HepG2 (cell line): ENCODE measurements around the gene STMN1. TPM values are rescaled to one million over a fixed set of nuclear protein-coding genes. Genes with fewer than 3 reads are reported as not detected.

ENCODE experiments used
- ATAC-seq: fragments of 200-7000 bp; cut with Tn5 transposase; 3 replicates; pipeline ENCODE4 v1.9.1; 2020; ENCODE audit warnings: mild to moderate bottlenecking, moderate library complexity
- BruUV-seq: library from RNA; stranded (reverse); fragments of 400-500 nt; replicated peaks from 2 replicates; lab custom pipeline; 2021; lab: Mats Ljungman, UMichigan
- CTCF ChIA-PET: fragments of 300-600 bp; formaldehyde crosslinking; extraction: SDS; loops from one replicate; lab custom pipeline; 2021; ENCODE audit warnings: low total read pairs, inconsistent platforms, low intra/inter-chr PET ratio; lab: Yijun Ruan, JAX
- POLR2A ChIA-PET: fragments of 350-600 bp; sonication (Branson Sonifier 250); formaldehyde crosslinking; loops from one replicate; lab custom pipeline; 2020; ENCODE audit warnings: antibody characterized with exemption, inconsistent platforms; lab: Yijun Ruan, JAX
- DNase-seq: peaks from one replicate; pipeline ENCODE4 v3.0.0-alpha.2; 2015; ENCODE audit warnings: low spot score
- FAIRE-seq: peaks from 3 replicates; lab custom pipeline; 2011; peaks lifted over from hg19 to GRCh38; lab: Jason Lieb, UNC
- H2AFZ ChIP-seq: one replicate; pipeline ENCODE4 v1.6.1; 2011; ENCODE audit warnings: low read length, inconsistent platforms
- H3K27ac ChIP-seq: fragments of 300-600 bp; 3 replicates; pipeline ENCODE4 v1.8.0; 2011; ENCODE audit warnings: mixed run types, mild to moderate bottlenecking, mixed read lengths, low read length, inconsistent platforms; ENCODE audit not compliant: insufficient read depth; ENCODE audit errors: extremely low read length
- H3K27me3 ChIP-seq, 2 experiments: fragments of 200-600 bp in 1 of 2; 2 replicates in 1 of 2; 3 replicates in 1 of 2; pipeline versions ENCODE4 v1.6.0 to v1.8.0; 2011; ENCODE audit warnings: low read length in 2 of 2, mild to moderate bottlenecking in 2 of 2, moderate library complexity in 2 of 2, inconsistent platforms in 1 of 2; ENCODE audit not compliant: insufficient read depth in 2 of 2, control insufficient read depth in 1 of 2
- H3K36me3 ChIP-seq, 2 experiments: fragments of 200-600 bp in 1 of 2; replicated peaks in 1 of 2; 2 replicates in 1 of 2; 3 replicates in 1 of 2; pipeline versions ENCODE4 v1.5.1 to v1.8.0; 2011; ENCODE audit warnings: low read length in 2 of 2, inconsistent platforms in 1 of 2; ENCODE audit not compliant: insufficient read depth in 2 of 2, control insufficient read depth in 1 of 2
- H3K4me1 ChIP-seq: 2 replicates; pipeline ENCODE4 v1.5.1; 2012; ENCODE audit warnings: low read length, inconsistent platforms; ENCODE audit not compliant: insufficient read depth
- H3K4me2 ChIP-seq: 2 replicates; pipeline ENCODE4 v1.6.0; 2011; ENCODE audit warnings: low read depth, low read length, inconsistent platforms
- H3K4me3 ChIP-seq, 3 experiments: fragments of 200-600 bp in 1 of 3; sonication (generic), shearing (Covaris generic) in 1 of 3; replicated peaks in 1 of 3; 2 replicates each; pipeline ENCODE4 v1.5.1; 2011 to 2016; ENCODE audit warnings: low read length in 3 of 3, inconsistent platforms in 2 of 3, low read depth in 2 of 3, mild to moderate bottlenecking in 2 of 3, control low read depth in 1 of 3, mixed read lengths in 1 of 3; ENCODE audit not compliant: insufficient read depth in 1 of 3
- H3K79me2 ChIP-seq: one replicate; pipeline ENCODE4 v1.6.1; 2011; ENCODE audit warnings: low read length, inconsistent platforms; ENCODE audit not compliant: insufficient read depth
- H3K9ac ChIP-seq: 2 replicates; pipeline ENCODE4 v1.6.0; 2011; ENCODE audit warnings: mild to moderate bottlenecking, low read depth, low read length, inconsistent platforms; ENCODE audit not compliant: insufficient read depth
- H3K9me3 ChIP-seq: 2 replicates; pipeline ENCODE4 v1.5.1; 2012; ENCODE audit warnings: mild to moderate bottlenecking, low read length
- H4K20me1 ChIP-seq: 2 replicates; pipeline ENCODE4 v1.6.0; 2011; ENCODE audit warnings: inconsistent platforms, mild to moderate bottlenecking, low read length, moderate library complexity; ENCODE audit not compliant: insufficient read depth
- FOSL2 ChIP-seq: sonication (generic); formaldehyde crosslinking; IDR thresholded peaks from 2 replicates; pipeline ENCODE4 v1.4.0; 2020; ENCODE audit warnings: missing genetic modification reagents
- FOXA3 ChIP-seq: IDR thresholded peaks from 2 replicates; pipeline ENCODE4 v1.6.1; 2016; ENCODE audit warnings: missing genetic modification reagents, missing compliant biosample characterization
- FOXP4 ChIP-seq: sonication (generic); formaldehyde crosslinking; IDR thresholded peaks from 2 replicates; pipeline ENCODE4 v1.4.0; 2020; ENCODE audit warnings: missing genetic modification reagents
- GATAD2A ChIP-seq: IDR thresholded peaks from 2 replicates; pipeline ENCODE4 v1.6.1; 2016
- PHF21A ChIP-seq: sonication (generic); formaldehyde crosslinking; IDR thresholded peaks from 2 replicates; pipeline ENCODE4 v1.5.0; 2020; ENCODE audit warnings: mild to moderate bottlenecking, missing genetic modification reagents
- PTBP1 ChIP-seq: fragments of 200-400 bp; formaldehyde crosslinking; IDR thresholded peaks from 2 replicates; pipeline ENCODE4 v1.6.1; 2018; ENCODE audit warnings: low read length, low read depth; ENCODE audit not compliant: poor library complexity, severe bottlenecking
- RARA ChIP-seq: IDR thresholded peaks from 2 replicates; pipeline ENCODE4 v1.6.1; 2016; ENCODE audit warnings: missing genetic modification reagents, missing compliant biosample characterization
- SAP130 ChIP-seq: IDR thresholded peaks from 2 replicates; pipeline ENCODE4 v1.6.1; 2016; ENCODE audit warnings: low read depth
- TEAD3 ChIP-seq: optimal IDR thresholded peaks from 2 replicates; pipeline ENCODE3; 2016; ENCODE audit warnings: borderline replicate concordance
- TFAP4 ChIP-seq: sonication (generic); IDR thresholded peaks from 2 replicates; pipeline ENCODE4 v1.6.1; 2016; ENCODE audit warnings: low read depth, borderline replicate concordance
- ZMYM3 ChIP-seq: sonication (generic); formaldehyde crosslinking; IDR thresholded peaks from 2 replicates; pipeline ENCODE4 v1.5.1; 2020; ENCODE audit warnings: mild to moderate bottlenecking, missing genetic modification reagents
- ZNF337 ChIP-seq: sonication (generic); formaldehyde crosslinking; IDR thresholded peaks from 2 replicates; pipeline ENCODE4 v1.5.1; 2020; ENCODE audit warnings: missing genetic modification reagents, low read depth, mild to moderate bottlenecking, borderline replicate concordance
- ZNF629 ChIP-seq: sonication (generic); formaldehyde crosslinking; conservative IDR thresholded peaks from 2 replicates; pipeline ENCODE4 v1.5.0; 2020; ENCODE audit warnings: missing genetic modification reagents
- ZNF740 ChIP-seq: sonication (generic); formaldehyde crosslinking; IDR thresholded peaks from 2 replicates; pipeline ENCODE4 v1.4.0; 2020; ENCODE audit warnings: missing genetic modification reagents
- ZNF775 ChIP-seq: sonication (generic); formaldehyde crosslinking; IDR thresholded peaks from 2 replicates; pipeline ENCODE4 v1.4.0; 2020; ENCODE audit warnings: missing genetic modification reagents, mild to moderate bottlenecking, moderate library complexity, borderline replicate concordance
- WGBS: methylation state at CpG from one replicate; pipeline ENCODE4 v1.1.6; 2017; ENCODE audit warnings: low lambda C conversion rate; 5-methylcytosine and 5-hydroxymethylcytosine counted together
- in situ Hi-C: cut with HindIII; loops from 2 replicates; pipeline ENCODE4 v1.10.0; 2017; ENCODE audit warnings: low pct_unique_long_range_greater_than_20kb; ENCODE audit not compliant: extremely low pct_ligation_motif_present
- intact Hi-C: fragments of 100-400 bp; cut with micrococcal nuclease; formaldehyde crosslinking; loops from one replicate; pipeline ENCODE4 v1.10.0; 2022; ENCODE audit not compliant: unreplicated experiment
- polyA plus RNA-seq, 8 experiments: library from polyadenylated mRNA; depleted of rRNA in 3 of 8; stranded (reverse) in 7 of 8; unstranded in 1 of 8; fragments of >200 nt; fragmentation: Illumina TruSeq in 4 of 8; extraction: Trizol in 4 of 8; gene quantifications; 2 replicates each; pipeline versions ENCODE4 v1.2.1 to v1.2.3, GENCODE V29; 2011 to 2016; ENCODE audit warnings: low read depth in 4 of 8, missing spikeins in 1 of 8, mixed read lengths in 1 of 8; ENCODE audit not compliant: insufficient read depth in 1 of 8
- total RNA-seq, 5 experiments: library from RNA; depleted of rRNA; stranded (reverse); fragments of >200 nt; fragmentation: Illumina TruSeq; extraction: Trizol; gene quantifications; 2 replicates each; pipeline ENCODE4 v1.2.3, GENCODE V29; 2016; ENCODE audit warnings: low read depth in 1 of 5

STMN1 gene
- total and polyA plus RNA-seq, 2 of the 13 experiments (the other 11 are each of a cell fraction or from before 2014, with no cell fraction given), result 45.9 to 409 TPM

DNA sequence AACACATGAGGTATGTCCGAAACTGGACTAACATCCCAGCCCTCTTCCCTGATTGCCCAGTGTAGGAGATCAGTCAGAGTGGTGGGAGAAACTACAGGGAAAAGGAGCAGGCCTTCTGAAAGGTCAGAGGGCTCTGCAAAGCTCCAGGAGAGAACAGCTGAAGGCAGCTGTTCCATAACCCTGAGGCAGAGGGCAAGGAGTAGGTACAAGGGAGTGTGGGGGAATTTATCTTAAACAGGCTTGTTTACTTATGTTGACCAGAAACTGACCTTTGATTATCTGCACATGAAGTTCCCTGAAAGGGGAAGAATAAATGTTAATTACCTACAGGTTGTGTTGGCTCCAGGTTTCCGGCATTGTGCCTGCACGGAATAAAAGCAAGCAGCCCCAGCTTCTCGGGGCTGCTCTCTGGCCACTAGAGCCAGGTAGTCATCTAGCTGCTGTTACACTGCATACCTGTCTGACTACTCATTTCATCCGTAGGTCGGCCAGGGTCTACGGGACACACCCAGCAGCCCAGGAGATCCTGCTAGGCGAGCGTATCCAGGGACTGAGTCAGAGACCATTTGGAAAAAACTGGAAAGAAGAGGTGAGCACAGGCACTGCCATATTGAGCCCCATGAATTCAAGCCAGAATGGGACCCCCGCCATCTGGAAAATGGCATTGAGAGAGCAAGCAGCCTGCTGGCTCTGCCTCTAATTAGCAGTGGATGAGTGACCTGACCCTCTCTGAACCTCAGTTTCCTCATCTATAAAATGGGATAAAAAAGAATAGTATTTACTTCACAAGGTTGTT is 15.8 kb downstream of the STMN1 start:
- Histone ChIP-seq H3K27me3 (no peaks in the 10 kb centered on the region), H3K4me1 (peaks cover 50% of the 10 kb centered on the region), H4K20me1 (no peaks in the 10 kb centered on the region), H3K79me2 (no peaks in the 10 kb centered on the region), H3K4me2 (peak overlapping the region; percentile 53), H3K27ac (no peak overlapping the region), H3K9me3 (no peaks in the 10 kb centered on the region), H3K9ac (no peak overlapping the region), H3K36me3 (no peaks in the 10 kb centered on the region; a peak in 1 of 5 replicates), H2AFZ (no peak overlapping the region), H3K4me3 (no peak overlapping the region)
- CTCF ChIA-PET, result interaction anchor here (1.0 kb wide), 1 partner anchor 53 kb away, joined by 4 read pairs; no protein-coding TSS in a partner anchor
- POLR2A ChIA-PET, result interaction anchor here (0.9 to 1.1 kb wide), 2 partner anchors 15 to 107 kb away, joined by 3 to 6 read pairs; partner anchors contain the start of gene PAQR7
- in situ Hi-C loops, result loop anchor here (10.0 kb wide), 1 partner anchor 274 kb away; the partner anchor contains the start of genes C1orf232 and ZNF593
- FAIRE-seq (peak; percentile 26), DNase-seq (peak; percentile 50), ATAC-seq (peak; percentile 47)
- WGBS, result 41% methylated on average over 9 of the region's 10 CpGs
- no peak for TF ChIP-seq ZNF740
- TF ChIP-seq SAP130, result peak; percentile 22; the same call in 1 of the 2 replicates
- 0 out of 2 replicates have a peak, but pooled peaks have one; percentile 6 for TF ChIP-seq GATAD2A (CRISPR knock-in tag)
- TF ChIP-seq TEAD3 (CRISPR knock-in tag), result peak; percentile 78
- no peak for TF ChIP-seq ZNF337 (CRISPR knock-in tag)
- TF ChIP-seq TFAP4, result peak; percentile 12; the same call in 1 of the 2 replicates
- 0 out of 2 replicates have a peak, but pooled peaks have one; percentile 9 for TF ChIP-seq FOXA3 (CRISPR knock-in tag)
- peak; percentile 19; the same call in 1 of the 2 replicates for TF ChIP-seq PHF21A
- peak; percentile 72 for TF ChIP-seq ZNF629 (CRISPR knock-in tag)
- TF ChIP-seq FOXP4 (CRISPR knock-in tag), result 0 out of 2 replicates have a peak, but pooled peaks have one; percentile 27
- no peak for TF ChIP-seq ZNF775
- peak; percentile 69 for TF ChIP-seq FOSL2
- TF ChIP-seq ZMYM3 (CRISPR knock-in tag), result 0 out of 2 replicates have a peak, but pooled peaks have one; percentile 16
- peak; percentile 37; the same call in 1 of the 2 replicates for TF ChIP-seq RARA
- TF ChIP-seq PTBP1, result no peak
- no TSS peak for BruUV-seq
- intact Hi-C loops, result loop anchor here (2.0 to 5.0 kb wide), 2 partner anchors 16 to 68 kb away; partner anchors contain the start of gene PAQR7
